ENCODE measurements around the gene ACSS1.
"Not testable (repeated sequence)": the region's sequence is repeated elsewhere in the genome, so short reads cannot be mapped to it uniquely, and the experiment has no call there.

The ACSS1 gene

GRCh38 chr20:25009218-25010145 lies 48.5 kb downstream of the ACSS1 start:
- DNase-seq, result no peak

GRCh38 chr20:25008388-25009217 lies 49.3 kb downstream of the ACSS1 start:
- no peak for DNase-seq

- DNase-seq, result no peak
Measured at GRCh38 chr20:25007491-25008305, 50.2 kb downstream of the ACSS1 start.

- DNase-seq, result no peak
Measured at GRCh38 chr20:25006431-25007167, 51.3 kb downstream of the ACSS1 start.

- DNase-seq, result no peak
Measured at GRCh38 chr20:25005661-25006060, 52.3 kb downstream of the ACSS1 start.

GRCh38 chr20:25005220-25005619 lies 52.7 kb downstream of the ACSS1 start:
- DNase-seq, result no peak

GRCh38 chr20:25003002-25003401 lies 54.9 kb downstream of the ACSS1 start:
- no peak for DNase-seq

GRCh38 chr20:25001323-25001722 lies 56.6 kb downstream of the ACSS1 start:
- not testable (repeated sequence) for DNase-seq

GRCh38 chr20:25000268-25000801 lies 57.6 kb downstream of the ACSS1 start:
- no peak for DNase-seq

- no peak for DNase-seq
Measured at GRCh38 chr20:24999568-24999967, 58.4 kb downstream of the ACSS1 start.

- DNase-seq, result no peak
Measured at GRCh38 chr20:24998631-24999445, 59.1 kb downstream of the ACSS1 start.

- no peak for DNase-seq
Measured at GRCh38 chr20:24998121-24998520, 59.8 kb downstream of the ACSS1 start.

- no peak for DNase-seq
Measured at GRCh38 chr20:24996449-24997377, 61.2 kb downstream of the ACSS1 start.

- peak; percentile 10 for DNase-seq
Measured at GRCh38 chr20:24995741-24996448, 62.0 kb downstream of the ACSS1 start.

GRCh38 chr20:24994470-24995368 lies 63.2 kb downstream of the ACSS1 start:
- peak; percentile 88 for DNase-seq

- DNase-seq, result no peak
Measured at GRCh38 chr20:24994186-24994465, 63.8 kb downstream of the ACSS1 start.

- DNase-seq, result peak; percentile 51
Measured at GRCh38 chr20:24993337-24994185, 64.4 kb downstream of the ACSS1 start.
